ENCODE data around the gene PPIL1. TPM values are rescaled to one million over a fixed set of nuclear protein-coding genes. Genes with fewer than 3 reads are reported as not detected.

The PPIL1 gene
- total and polyA plus RNA-seq, 2 of the 13 experiments (the other 11 are each of a cell fraction or from before 2014, with no cell fraction given) = 74.2 to 144 TPM

DNA sequence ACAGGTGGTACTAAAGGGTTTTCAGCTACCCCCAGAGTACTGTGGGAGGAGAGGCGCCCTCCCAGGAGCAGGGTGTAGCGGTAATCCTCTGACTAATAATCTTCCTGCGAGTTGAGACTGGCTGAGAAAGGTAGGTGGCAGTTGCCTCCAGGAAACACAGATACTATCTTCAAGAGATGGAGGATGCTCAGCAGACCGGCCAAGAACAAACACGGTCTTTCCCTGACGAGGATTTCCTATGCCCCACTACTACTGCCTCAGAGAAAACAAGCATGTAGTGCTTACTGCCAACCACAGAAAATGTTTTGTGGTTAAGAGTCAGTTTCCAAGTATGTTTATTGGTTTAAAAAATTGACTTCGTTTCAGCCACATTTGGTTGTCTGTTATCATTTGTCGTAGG, 38.0 kb upstream of the PPIL1 start:
- H4K20me1 ChIP-seq (ENCODE audit: insufficient read depth, low read length) = no peaks in the 10 kb centered on the region
- DNase-seq (ENCODE audit: low spot score) (no peak), FAIRE-seq (no peak), ATAC-seq (no peak)
- H2AFZ ChIP-seq (ENCODE audit: low read length) = no peak overlapping the region
- H3K79me2 ChIP-seq (ENCODE audit: insufficient read depth, low read length) = no peaks in the 10 kb centered on the region
- no peaks in the 10 kb centered on the region for H3K27me3 ChIP-seq (ENCODE audit: control insufficient read depth in 1 of 2, insufficient read depth in 2 of 2, low read length in 2 of 2)
- intact Hi-C loops (cut with micrococcal nuclease; ENCODE audit: unreplicated experiment) (no loop called here), in situ Hi-C loops (cut with HindIII; ENCODE audit: extremely low pct_ligation_motif_present, low pct_unique_long_range_greater_than_20kb) (no loop called here)
- H3K27ac ChIP-seq (ENCODE audit: extremely low read length, insufficient read depth, low read length) = no peak overlapping the region
- no peak overlapping the region for H3K9ac ChIP-seq (ENCODE audit: insufficient read depth, low read depth, low read length)
- peaks cover 14% of the 10 kb centered on the region for H3K4me1 ChIP-seq (ENCODE audit: insufficient read depth, low read length)
- POLR2A ChIA-PET = no interaction called here
- WGBS (ENCODE audit: low lambda C conversion rate) = 97% methylated on average over 8 of the region's 8 CpGs
- H3K9me3 ChIP-seq (ENCODE audit: low read length) = no peaks in the 10 kb centered on the region
- BruUV-seq (replicated peaks) = no TSS peak
- CTCF ChIA-PET (ENCODE audit: low intra/inter-chr PET ratio, low total read pairs) = no interaction called here
- TF ChIP-seq, protein P1, sequence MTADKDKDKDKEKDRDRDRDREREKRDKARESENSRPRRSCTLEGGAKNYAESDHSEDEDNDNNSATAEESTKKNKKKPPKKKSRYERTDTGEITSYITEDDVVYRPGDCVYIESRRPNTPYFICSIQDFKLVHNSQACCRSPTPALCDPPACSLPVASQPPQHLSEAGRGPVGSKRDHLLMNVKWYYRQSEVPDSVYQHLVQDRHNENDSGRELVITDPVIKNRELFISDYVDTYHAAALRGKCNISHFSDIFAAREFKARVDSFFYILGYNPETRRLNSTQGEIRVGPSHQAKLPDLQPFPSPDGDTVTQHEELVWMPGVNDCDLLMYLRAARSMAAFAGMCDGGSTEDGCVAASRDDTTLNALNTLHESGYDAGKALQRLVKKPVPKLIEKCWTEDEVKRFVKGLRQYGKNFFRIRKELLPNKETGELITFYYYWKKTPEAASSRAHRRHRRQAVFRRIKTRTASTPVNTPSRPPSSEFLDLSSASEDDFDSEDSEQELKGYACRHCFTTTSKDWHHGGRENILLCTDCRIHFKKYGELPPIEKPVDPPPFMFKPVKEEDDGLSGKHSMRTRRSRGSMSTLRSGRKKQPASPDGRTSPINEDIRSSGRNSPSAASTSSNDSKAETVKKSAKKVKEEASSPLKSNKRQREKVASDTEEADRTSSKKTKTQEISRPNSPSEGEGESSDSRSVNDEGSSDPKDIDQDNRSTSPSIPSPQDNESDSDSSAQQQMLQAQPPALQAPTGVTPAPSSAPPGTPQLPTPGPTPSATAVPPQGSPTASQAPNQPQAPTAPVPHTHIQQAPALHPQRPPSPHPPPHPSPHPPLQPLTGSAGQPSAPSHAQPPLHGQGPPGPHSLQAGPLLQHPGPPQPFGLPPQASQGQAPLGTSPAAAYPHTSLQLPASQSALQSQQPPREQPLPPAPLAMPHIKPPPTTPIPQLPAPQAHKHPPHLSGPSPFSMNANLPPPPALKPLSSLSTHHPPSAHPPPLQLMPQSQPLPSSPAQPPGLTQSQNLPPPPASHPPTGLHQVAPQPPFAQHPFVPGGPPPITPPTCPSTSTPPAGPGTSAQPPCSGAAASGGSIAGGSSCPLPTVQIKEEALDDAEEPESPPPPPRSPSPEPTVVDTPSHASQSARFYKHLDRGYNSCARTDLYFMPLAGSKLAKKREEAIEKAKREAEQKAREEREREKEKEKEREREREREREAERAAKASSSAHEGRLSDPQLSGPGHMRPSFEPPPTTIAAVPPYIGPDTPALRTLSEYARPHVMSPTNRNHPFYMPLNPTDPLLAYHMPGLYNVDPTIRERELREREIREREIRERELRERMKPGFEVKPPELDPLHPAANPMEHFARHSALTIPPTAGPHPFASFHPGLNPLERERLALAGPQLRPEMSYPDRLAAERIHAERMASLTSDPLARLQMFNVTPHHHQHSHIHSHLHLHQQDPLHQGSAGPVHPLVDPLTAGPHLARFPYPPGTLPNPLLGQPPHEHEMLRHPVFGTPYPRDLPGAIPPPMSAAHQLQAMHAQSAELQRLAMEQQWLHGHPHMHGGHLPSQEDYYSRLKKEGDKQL (CRISPR knock-in tag; IDR thresholded peaks at IDR 0.05; ENCODE audit: low read depth) = no peak
- no peak for TF ChIP-seq ZNF382 (CRISPR knock-in tag; IDR thresholded peaks at IDR 0.05; ENCODE audit: borderline replicate concordance)
- no peak for TF ChIP-seq ZNF292 (CRISPR knock-in tag; IDR thresholded peaks at IDR 0.05; ENCODE audit: borderline replicate concordance, low read depth)
- TF ChIP-seq ZNF550 (CRISPR knock-in tag; IDR thresholded peaks at IDR 0.05; ENCODE audit: borderline replicate concordance) = no peak
- no peak for TF ChIP-seq ZNF605 (CRISPR knock-in tag; IDR thresholded peaks at IDR 0.05)
- no peak for TF ChIP-seq GATAD2A (CRISPR knock-in tag; IDR thresholded peaks at IDR 0.05)
- TF ChIP-seq, protein P2, sequence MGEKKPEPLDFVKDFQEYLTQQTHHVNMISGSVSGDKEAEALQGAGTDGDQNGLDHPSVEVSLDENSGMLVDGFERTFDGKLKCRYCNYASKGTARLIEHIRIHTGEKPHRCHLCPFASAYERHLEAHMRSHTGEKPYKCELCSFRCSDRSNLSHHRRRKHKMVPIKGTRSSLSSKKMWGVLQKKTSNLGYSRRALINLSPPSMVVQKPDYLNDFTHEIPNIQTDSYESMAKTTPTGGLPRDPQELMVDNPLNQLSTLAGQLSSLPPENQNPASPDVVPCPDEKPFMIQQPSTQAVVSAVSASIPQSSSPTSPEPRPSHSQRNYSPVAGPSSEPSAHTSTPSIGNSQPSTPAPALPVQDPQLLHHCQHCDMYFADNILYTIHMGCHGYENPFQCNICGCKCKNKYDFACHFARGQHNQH (CRISPR knock-in tag; IDR thresholded peaks at IDR 0.05) = no peak
- TF ChIP-seq IRF2 (CRISPR knock-in tag; IDR thresholded peaks at IDR 0.05) = no peak
- TF ChIP-seq TGIF2 (CRISPR knock-in tag; IDR thresholded peaks at IDR 0.05) = no peak
- TF ChIP-seq, protein P3, sequence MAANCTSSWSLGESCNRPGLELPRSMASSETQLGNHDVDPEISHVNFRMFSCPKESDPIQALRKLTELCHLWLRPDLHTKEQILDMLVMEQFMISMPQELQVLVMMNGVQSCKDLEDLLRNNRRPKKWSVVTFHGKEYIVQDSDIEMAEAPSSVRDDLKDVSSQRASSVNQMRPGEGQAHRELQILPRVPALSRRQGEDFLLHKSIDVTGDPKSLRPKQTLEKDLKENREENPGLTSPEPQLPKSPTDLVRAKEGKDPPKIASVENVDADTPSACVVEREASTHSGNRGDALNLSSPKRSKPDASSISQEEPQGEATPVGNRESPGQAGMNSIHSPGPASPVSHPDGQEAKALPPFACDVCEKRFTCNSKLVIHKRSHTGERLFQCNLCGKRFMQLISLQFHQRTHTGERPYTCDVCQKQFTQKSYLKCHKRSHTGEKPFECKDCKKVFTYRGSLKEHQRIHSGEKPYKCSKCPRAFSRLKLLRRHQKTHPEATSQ (CRISPR knock-in tag; IDR thresholded peaks at IDR 0.05; ENCODE audit: borderline replicate concordance) = no peak
- peaks cover 12 to 43% of the 10 kb centered on the region in 2 experiments; a peak in 4 of 5 replicates for H3K36me3 ChIP-seq (replicated peaks in 1 of 2; ENCODE audit: control insufficient read depth in 1 of 2, insufficient read depth in 2 of 2, low read length in 2 of 2)
- no peak overlapping the region for H3K4me2 ChIP-seq (ENCODE audit: low read depth, low read length)
- H3K4me3 ChIP-seq (replicated peaks in 1 of 3; ENCODE audit: insufficient read depth in 1 of 3, low read depth in 2 of 3, low read length in 3 of 3) = no peak overlapping the region

Measured in HepG2 (cell line).